HuH-7 (cell line): Measurements from ENCODE around the gene MICAL3.

Source experiments
- DNase-seq: peaks from one replicate; pipeline ENCODE4 v3.0.0; 2011; ENCODE audit warnings: low spot score

Gene MICAL3

DNA sequence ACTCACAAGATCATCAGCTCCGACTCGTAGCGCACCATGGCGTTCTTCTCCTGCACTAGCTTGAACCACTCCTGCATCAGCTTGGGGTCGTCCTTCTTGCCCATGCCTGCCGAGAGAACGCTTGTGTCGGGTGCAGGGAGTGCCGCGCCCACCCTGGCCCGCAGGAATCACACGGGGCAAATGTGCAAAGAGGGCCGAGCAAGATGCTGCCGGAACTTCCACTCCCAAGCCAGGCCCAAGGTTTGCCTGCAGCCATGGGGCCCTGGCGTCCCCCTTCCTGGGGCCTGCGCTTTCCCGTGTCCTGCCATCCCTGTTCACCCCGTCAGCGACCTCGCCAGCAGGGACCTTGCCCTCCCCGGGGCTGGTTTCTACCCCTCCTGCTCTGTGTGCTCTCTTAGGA is 233.2 kb downstream of the MICAL3 start:
- no peak for DNase-seq

DNA sequence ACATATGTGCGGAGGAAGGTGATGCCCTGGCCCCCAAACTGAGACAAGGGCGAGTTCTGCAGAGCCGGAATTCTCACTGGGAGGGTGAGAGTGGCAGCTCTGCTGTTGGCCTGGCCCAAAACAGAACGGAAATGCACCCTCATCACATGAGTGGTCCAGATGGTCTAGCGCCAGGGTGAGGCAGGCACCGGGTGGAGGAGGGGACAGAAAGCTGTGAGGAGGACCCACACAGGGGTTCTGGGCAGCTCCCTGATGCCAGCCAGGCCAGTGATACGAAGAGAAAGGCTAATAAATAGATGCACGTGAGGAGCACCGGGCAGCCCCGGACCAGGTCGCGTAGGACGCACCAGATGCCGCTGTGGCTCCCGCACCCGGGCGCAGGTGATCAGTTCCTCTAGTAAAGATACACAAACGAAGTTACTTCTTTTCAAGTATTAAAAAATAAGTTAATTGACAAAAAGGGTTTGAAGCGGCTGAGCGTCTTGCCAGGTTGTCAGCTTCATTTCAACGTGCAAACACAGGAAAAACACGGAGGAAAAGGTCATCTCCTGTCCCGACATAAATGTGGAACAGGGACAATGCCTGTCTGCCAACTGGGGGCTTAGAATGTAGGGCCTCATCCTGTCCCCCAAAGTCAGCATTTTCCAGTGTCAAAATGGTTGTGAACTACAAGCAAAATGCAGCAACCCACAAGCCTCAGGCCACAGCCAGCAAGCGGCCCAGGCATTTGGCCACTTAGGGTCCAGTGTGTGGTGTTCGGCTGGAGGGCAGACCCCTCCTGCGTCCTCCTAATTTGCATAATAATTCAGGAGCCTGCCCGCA is 234.8 kb downstream of the MICAL3 start:
- no peak for DNase-seq

DNA sequence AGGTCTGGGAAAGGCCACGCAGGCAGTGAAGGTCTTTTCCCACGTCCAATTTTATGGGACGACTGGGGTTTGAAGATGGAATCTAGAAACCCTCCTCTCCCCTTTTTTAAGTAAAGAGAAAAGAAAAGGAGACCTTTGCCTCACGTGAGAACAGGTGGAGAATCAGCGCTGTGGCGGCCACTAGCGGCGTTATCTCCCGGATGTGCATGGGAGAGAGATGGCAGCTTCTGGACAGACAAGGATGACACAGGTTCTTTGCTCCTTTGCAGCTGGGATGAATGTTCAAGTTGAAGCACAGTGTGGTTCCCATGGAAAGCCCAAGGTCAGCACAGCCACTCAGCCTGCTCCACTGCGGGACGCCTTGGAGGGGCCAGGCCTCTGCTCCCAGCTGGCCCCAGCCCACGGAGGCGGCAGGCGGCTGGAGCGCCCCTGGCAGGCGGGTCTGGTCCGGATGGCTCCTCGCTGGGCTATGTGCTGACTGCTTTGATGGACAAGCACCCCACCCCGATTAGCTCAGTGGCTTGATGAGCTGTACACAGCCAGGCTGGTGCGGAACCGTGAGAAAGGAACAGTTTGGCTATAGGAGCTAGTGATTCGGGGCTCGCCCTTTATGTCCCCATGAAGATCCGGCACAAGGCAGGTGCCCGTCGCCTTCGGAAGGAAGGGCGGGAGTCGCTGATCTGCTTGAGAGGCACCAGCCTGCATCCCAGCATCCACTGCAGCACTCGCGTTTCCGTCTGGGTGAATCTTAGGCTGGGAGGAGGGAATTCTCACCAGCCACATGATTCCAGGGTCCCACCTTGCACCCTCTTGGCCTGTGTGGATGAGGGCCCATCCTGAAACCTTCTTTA is 235.6 kb downstream of the MICAL3 start:
- no peak for DNase-seq

GRCh38 chr22:17787716-17788330 is 236.5 kb downstream of the MICAL3 start:
- no peak for DNase-seq

GRCh38 chr22:17787241-17787640 is 237.1 kb downstream of the MICAL3 start:
- DNase-seq: no peak

GRCh38 chr22:17786435-17787161 is 237.8 kb downstream of the MICAL3 start:
- DNase-seq: no peak

GRCh38 chr22:17785185-17786184 is 238.9 kb downstream of the MICAL3 start:
- DNase-seq: peak; percentile 96

GRCh38 chr22:17784776-17785175 is 239.6 kb downstream of the MICAL3 start:
- no peak for DNase-seq

- DNase-seq: no peak
Measured at GRCh38 chr22:17783773-17784480, 240.4 kb downstream of the MICAL3 start.

DNA sequence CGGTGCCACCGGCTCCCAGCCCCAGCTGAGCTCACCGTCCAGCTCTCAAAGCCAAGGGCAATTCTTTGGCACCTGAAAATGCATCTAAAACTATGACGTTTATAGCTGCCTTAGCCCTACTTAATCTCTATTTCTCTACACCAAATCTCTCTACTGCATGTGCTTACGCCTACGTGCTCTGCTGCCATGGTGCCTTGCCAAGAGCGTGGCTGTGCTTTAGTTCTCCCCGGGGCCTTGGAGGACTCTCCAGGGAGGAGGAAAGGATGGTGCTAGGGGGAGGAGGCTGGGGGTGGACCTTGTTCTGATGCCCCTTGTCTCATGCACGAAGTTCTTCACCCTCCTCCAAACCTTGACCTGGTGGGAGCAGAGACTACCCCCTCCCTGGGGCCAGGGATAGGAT is 241.0 kb downstream of the MICAL3 start:
- DNase-seq: no peak

DNA sequence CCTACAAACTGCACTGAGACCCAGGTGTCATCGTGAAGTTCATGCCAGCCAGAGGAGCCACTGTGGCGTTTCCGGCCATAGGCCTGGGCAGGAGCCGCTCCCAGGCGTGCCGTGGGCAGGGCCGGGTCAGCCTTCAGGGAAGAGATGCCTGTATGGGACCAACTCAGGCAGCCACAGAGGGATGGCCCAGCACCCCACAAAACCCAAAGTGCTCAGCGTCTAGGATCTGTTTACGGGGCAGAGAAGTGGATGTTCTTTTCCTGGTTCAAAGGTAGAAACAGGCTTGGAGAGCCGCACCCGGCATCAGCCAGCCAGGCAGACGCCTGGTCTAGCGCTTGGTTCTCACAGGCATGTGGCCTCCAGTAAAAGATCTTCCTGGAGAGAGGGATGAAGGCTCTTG is 241.7 kb downstream of the MICAL3 start:
- no peak for DNase-seq

DNA sequence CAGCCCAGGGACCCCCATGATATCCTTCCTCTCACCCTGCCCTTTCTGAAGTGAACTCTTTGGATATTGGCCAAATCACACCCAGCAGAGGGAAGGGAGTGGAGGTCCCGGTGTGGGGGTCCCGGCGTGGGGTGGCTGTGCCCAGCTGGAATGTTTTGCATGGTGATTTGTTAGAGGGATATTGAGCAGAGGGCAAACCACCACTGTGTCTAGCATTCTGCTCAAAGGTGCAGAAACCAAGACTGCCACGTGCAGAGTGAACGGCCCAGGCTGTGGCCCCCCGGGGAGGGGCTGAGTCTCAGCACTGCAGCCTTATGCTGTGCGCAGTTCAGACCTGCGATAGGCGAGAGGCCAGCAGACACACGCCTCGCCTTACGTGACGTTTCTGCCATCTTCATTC is 242.2 kb downstream of the MICAL3 start:
- no peak for DNase-seq

DNA sequence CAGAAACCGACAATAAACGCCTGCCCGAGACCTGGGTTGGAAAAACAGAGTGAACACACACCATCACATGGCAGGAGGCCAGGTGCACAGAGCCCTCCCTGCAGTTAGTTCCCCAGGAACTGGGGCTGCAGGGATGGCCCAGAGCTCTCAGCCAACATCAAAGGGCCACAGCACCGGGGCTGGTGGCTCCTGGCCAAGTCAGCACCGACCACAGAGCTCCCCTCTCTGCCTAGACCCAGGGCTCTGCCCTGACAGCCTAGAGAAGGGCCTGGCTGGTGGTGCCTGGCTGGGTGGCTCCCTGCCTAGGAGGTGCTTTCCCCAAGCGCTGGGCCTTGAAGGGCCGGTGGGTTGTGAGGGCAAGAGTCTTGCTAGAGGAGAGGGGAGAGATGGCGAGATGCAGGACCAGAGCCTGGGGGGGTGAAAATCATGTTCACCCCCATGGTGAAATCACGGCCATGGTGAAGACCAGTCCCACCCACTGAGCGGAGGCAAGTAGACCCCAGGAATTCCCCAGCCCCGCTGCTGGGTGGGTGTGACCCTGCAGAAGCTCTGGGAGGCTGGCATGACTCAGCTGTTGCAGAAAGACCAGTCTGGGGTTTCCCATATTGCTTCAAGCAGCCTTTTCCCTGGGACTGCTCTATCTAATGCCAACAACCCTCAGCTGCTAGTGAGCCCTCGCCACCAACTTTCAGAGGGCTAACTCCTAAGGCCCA is 242.9 kb downstream of the MICAL3 start:
- no peak for DNase-seq

DNA sequence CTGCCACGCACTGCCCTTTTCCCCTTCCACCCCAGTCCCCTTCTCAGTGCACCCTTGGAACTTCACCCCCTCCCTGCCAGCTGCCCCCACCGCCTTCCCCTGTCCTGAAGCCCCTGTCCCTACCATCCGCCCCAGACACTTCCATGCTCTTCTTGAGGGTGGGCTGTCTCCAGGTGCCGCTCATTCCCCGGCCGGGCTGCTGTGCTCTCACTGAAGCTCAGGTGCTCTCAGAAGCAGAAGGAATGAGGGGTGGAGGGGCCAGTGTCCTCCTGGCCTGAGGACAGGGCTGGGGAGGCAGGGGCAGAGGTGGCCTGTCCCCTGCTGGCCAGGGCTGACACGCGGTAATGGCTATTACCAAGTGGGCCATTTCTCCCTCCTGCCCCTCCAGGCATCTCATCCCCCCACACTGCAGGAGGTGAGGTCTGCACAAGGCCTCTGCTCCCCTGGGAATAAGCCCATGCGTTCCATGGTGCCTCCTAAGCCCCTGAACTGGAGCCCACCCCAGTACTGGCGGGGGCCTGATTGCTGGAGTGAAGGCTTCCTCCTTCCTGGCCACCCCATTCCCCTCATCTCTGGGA is 243.5 kb downstream of the MICAL3 start:
- DNase-seq: no peak

- DNase-seq: no peak
Measured at GRCh38 chr22:17780116-17780740, 244.1 kb downstream of the MICAL3 start.

DNA sequence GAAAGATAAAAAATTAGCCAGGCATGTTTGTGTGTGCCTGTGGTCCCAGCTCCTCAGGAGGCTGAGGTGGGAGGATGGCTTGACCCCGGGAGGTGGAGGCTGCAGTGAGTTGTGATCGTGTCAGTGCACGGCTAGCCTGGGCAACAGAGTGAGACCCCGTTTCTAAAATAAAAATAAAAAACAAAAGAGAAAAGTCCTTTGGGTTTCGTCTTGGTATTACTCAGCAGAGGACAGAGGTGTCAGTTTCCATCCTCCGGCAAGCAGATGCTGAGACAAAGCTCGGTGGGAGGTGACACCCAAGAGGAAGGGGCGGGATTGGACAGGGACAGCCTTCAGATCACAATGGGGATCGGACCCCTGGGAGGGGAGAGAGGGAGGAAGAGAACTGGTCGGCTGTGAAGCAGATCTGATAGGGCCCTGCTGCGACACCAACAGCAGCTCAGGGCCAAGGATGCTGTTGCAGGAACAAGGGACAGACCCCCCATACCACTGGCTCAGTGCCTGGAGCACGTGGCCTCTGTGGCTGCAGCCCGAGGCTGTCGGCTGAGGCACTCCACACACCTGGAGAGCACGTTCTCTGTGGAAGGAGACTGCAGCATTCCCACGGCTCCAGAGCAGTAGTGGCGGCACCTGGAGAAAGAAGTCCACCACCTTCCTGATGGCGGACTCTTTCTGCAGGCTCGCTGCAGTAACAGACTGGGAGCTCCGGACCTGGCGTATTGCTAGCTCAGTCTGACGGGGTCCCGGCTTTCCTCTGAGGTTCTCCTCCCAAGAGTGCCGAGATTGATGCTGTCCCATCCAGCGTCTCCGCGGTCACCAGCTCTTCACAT is 244.9 kb downstream of the MICAL3 start:
- no peak for DNase-seq

DNA sequence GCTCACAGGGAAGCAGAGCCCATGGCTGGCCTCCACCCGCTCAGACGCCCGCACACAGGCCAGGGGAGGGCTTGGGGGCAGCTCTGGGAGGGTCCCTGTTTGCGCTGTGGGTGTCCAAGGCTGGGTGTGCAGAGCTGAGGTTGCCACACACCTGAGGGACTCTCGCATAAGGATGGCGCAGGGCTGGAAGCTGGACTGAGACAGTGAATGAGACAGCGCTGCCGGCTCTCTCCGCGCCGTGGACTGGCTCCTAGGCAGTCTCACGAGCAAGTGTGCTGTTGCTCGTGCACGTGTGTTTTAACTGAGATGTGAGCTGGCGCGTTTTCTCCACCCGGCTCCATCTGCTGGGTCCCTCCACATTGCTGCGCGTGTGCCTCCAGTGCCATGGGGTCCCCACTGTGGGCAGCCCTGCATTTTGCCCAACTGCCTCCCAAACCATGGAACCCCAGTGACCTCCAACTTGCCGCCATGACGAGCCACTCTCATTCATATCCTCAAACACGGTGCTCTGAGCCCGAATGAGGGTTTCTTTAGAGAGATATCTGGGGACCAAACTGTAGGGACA is 245.9 kb downstream of the MICAL3 start:
- DNase-seq: no peak

DNA sequence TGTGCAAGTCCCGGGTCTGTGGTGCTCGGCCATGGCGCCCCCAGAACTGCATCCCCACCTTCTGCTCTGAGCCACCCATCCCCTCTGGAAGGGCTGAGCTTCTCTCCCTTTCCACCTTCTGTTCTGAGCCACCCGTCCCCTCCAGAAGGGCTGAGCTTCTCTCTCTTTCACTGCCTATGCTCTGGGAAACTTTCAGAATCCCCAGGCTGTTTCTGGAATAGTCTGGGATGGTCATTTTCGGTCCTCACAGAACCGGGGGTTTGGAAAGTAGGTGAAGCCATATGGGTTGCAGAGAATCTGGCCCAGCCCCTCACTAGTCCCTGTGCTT is 246.7 kb downstream of the MICAL3 start:
- no peak for DNase-seq
